GM23248 (cell line): ENCODE measurements around the gene FIBIN. TPM values are rescaled to one million over a fixed set of nuclear protein-coding genes. Genes with fewer than 3 reads are reported as not detected.
A peak's percentile ranks its signal among the peaks of the same experiment; 100 is the strongest.

ENCODE experiments used
- DNase-seq: peaks from one replicate; pipeline ENCODE4 v3.0.0-alpha.2; 2015
- H2AFZ ChIP-seq: fragments of 200-600 bp; sonication (generic); 2 replicates; pipeline ENCODE4 v1.6.1; 2016; ENCODE audit warnings: antibody characterized with exemption
- H3F3A ChIP-seq: fragments of 200-600 bp; sonication (generic); 2 replicates; pipeline ENCODE4 v1.6.1; 2016; ENCODE audit warnings: mild to moderate bottlenecking, antibody characterized with exemption, mixed run types; ENCODE audit not compliant: insufficient read depth
- H3K27ac ChIP-seq: fragments of 200-600 bp; sonication (generic); 2 replicates; pipeline ENCODE4 v1.5.1; 2016; ENCODE audit warnings: mild to moderate bottlenecking
- H3K27me3 ChIP-seq: fragments of 200-600 bp; sonication (generic); replicated peaks from 2 replicates; pipeline ENCODE4 v1.6.1; 2016; ENCODE audit warnings: mild to moderate bottlenecking; ENCODE audit not compliant: insufficient read depth
- H3K36me3 ChIP-seq: fragments of 200-600 bp; sonication (generic); 2 replicates; pipeline ENCODE4 v1.6.1; 2016; ENCODE audit warnings: low read depth, mild to moderate bottlenecking
- H3K4me1 ChIP-seq: fragments of 200-600 bp; sonication (generic); 2 replicates; pipeline ENCODE4 v1.6.1; 2016; ENCODE audit warnings: mild to moderate bottlenecking; ENCODE audit not compliant: insufficient read depth
- H3K4me2 ChIP-seq: fragments of 200-600 bp; sonication (generic); one replicate; pipeline ENCODE4 v1.6.1; 2016; ENCODE audit warnings: mild to moderate bottlenecking; ENCODE audit not compliant: unreplicated experiment
- H3K4me3 ChIP-seq: fragments of 200-600 bp; sonication (generic); 2 replicates; pipeline ENCODE4 v1.5.1; 2016; ENCODE audit warnings: mild to moderate bottlenecking
- H3K79me2 ChIP-seq: fragments of 200-600 bp; sonication (generic); 2 replicates; pipeline ENCODE4 v1.6.1; 2016; ENCODE audit warnings: mild to moderate bottlenecking; ENCODE audit not compliant: insufficient read depth
- H3K9ac ChIP-seq: fragments of 200-600 bp; sonication (generic); 2 replicates; pipeline ENCODE4 v1.6.1; 2016; ENCODE audit warnings: mild to moderate bottlenecking
- H3K9me2 ChIP-seq: fragments of 200-600 bp; sonication (generic); 2 replicates; pipeline ENCODE4 v1.6.1; 2016; ENCODE audit warnings: mixed run types, mild to moderate bottlenecking, moderate library complexity; ENCODE audit not compliant: insufficient read depth
- H3K9me3 ChIP-seq: fragments of 200-600 bp; sonication (generic); one replicate; pipeline ENCODE4 v1.6.1; 2017; ENCODE audit warnings: low read depth
- H4K20me1 ChIP-seq: fragments of 200-600 bp; sonication (generic); 2 replicates; pipeline ENCODE4 v1.6.0; 2016; ENCODE audit not compliant: insufficient read depth
- EZH2 ChIP-seq: fragments of 200-600 bp; sonication (generic); IDR thresholded peaks from 2 replicates; pipeline ENCODE4 v1.6.1; 2018; ENCODE audit warnings: antibody characterized with exemption, mild to moderate bottlenecking; ENCODE audit not compliant: insufficient read depth, poor library complexity, severe bottlenecking
- EZH2phosphoT487 ChIP-seq: fragments of 200-600 bp; sonication (generic); IDR thresholded peaks from 2 replicates; pipeline ENCODE4 v1.6.1; 2018; ENCODE audit warnings: antibody characterized with exemption, moderate library complexity, mild to moderate bottlenecking, low read depth; ENCODE audit not compliant: insufficient read depth
- WGBS, 2 experiments: methylation state at CpG; one replicate each; pipeline ENCODE4 v1.1.6; 2015 to 2017; ENCODE audit warnings: low lambda C conversion rate in 2 of 2, low coverage in 1 of 2; ENCODE audit errors: missing lambda C conversion rate in 2 of 2; 5-methylcytosine and 5-hydroxymethylcytosine counted together
- in situ Hi-C: fragments of 300-500 bp; cut with MboI; formaldehyde crosslinking; loops from 2 replicates; pipeline ENCODE4 v1.15.0; 2020
- polyA plus RNA-seq: library from polyadenylated mRNA; unstranded; fragments of >200 nt; fragmentation: Nextera tagmentation; extraction: Ambion mirVana; gene quantifications from 2 replicates; pipeline ENCODE4 v1.2.1, GENCODE V29; 2016
- total RNA-seq: library from RNA; depleted of rRNA; stranded (reverse); fragments of >200 nt; shearing (Covaris generic); gene quantifications from 2 replicates; pipeline ENCODE4 v1.2.3, GENCODE V29; 2014

FIBIN gene
- total and polyA plus RNA-seq, 2 experiments from 2014 or later = 45.3 to 45.8 TPM

DNA sequence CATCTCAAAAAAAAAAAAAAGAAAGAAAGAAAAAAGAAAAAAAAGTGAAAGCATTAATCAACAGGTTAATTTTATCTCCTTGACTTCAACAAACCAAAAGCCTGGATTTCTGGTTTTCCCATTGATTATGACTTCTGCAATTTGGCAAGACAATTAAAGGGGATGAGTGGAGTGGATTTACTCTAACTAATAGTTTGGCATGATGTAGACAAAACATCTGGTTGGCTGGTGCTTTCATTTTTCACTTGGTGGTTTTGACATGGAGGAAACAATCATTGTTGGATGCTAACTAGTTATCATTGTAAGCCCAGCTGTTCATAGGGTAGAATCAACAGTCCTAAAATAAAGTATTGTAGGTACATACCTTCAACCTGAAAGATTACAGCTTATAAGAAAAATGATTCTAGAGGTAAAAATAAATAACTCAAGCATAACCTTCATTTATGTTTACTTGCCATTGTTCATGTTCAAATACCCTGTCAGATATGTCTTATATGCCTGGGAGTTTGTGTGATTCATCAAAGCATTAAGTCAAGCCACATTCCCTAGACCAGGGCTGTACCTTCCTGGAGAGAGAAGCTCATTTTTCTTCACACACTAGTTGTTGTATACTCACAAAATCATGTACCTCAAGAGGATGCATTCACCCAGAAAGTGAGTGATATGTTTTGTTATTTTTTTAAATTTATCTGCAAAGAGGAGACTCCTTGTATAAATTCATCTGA lies 15.1 kb downstream of the FIBIN start:
- no peak for DNase-seq
- Histone ChIP-seq H3K36me3 (no peaks in the 10 kb centered on the region), H4K20me1 (no peaks in the 10 kb centered on the region), H3K4me2 (no peak overlapping the region), H3K79me2 (no peaks in the 10 kb centered on the region), H3K9me3 (no peaks in the 10 kb centered on the region), H3K27me3 (no peaks in the 10 kb centered on the region), H3K4me3 (no peak overlapping the region), H3K9me2 (no peaks in the 10 kb centered on the region), H2AFZ (no peak overlapping the region), H3K4me1 (peaks cover 5% of the 10 kb centered on the region; the same call in 1 of the 2 replicates), H3F3A (0 out of 2 replicates have a peak, but pooled peaks cover under 1% of the 10 kb centered on the region), H3K27ac (no peak overlapping the region), H3K9ac (no peak overlapping the region)
- no peak for TF ChIP-seq EZH2phosphoT487
- TF ChIP-seq EZH2 = no peak
- in situ Hi-C loops = no loop called here

DNA sequence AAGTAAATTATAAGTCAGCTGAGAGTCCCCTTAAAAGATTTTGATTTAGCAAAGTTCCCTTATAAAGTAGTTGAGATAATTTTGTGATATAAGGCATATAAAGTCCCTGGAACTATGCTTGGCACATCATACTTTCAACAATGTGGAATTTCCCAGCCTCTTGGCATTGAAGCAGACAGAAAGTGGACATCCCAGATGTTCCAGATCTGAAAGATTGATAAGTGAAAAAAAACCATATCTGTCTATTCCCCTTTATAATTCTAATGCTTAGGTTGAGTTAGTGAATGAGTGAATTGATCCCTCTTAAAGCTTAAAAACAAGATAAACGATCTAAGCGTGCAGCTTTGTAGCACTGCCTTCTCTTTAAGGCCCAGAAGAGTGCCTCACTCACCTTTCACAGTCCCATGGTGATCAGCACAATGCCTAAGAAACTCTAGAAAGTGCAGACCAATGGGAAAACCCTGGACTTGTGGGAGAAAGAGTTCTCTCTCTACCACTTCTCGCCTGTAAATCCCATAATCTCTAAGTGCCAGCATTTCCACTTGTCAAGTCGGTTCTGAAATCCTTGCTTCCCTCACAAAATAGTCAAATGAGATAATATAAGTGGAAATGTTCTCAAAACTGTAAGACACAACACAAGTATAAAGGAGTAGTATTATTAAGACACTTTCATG lies 17.8 kb downstream of the FIBIN start:
- Histone ChIP-seq H3K27me3 (no peaks in the 10 kb centered on the region), H3K9me2 (no peaks in the 10 kb centered on the region), H3K27ac (no peak overlapping the region), H3K4me3 (no peak overlapping the region), H3K36me3 (no peaks in the 10 kb centered on the region), H3K4me1 (peaks cover 5% of the 10 kb centered on the region; the same call in 1 of the 2 replicates), H3K4me2 (no peak overlapping the region), H4K20me1 (no peaks in the 10 kb centered on the region), H3F3A (peaks cover 5% of the 10 kb centered on the region; the same call in 1 of the 2 replicates), H2AFZ (no peak overlapping the region), H3K79me2 (no peaks in the 10 kb centered on the region), H3K9ac (no peak overlapping the region), H3K9me3 (no peaks in the 10 kb centered on the region)
- no peak for DNase-seq
- no peak for TF ChIP-seq EZH2phosphoT487
- TF ChIP-seq EZH2 = no peak
- in situ Hi-C loops = no loop called here
- WGBS, 2 experiments = 84 to 91% methylated on average over 4 of the region's 4 CpGs

DNA sequence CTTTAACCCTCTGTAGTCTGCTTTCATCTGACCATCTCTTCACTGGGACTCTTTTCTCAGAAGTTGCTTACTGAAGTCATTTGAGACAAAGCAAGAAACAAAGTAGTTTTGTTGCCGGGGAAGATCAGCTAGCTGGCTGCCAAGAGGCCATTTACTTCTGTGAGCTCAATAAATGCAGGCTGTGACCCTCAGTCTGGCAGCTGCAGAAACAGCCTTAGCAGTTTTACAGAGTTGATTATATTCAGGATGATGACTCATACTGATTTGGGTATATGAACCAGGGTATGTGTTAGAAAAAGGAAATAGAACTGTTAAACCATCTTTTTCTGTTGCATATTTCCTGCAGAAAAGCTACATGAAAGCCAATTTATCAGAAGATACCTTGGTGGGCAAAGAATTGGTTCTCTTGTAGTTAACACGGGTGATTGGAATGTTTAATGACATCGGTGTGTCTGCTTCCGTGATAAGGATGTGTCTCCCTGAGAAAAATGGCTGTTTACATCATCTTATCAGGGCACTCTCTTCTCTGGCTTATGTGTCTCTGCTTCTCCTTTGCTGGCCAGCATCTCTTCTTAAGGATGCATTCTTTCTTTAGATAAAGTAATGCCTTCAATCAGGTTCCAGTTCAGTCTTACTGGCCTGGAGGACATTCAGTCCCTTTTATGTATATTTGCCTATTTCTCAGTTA lies 18.5 kb downstream of the FIBIN start:
- no peaks in the 10 kb centered on the region for H3K27me3 ChIP-seq
- no peaks in the 10 kb centered on the region for H3K36me3 ChIP-seq
- H3F3A ChIP-seq = peaks cover 5% of the 10 kb centered on the region; the same call in 1 of the 2 replicates
- H3K27ac ChIP-seq = no peak overlapping the region
- H3K9me3 ChIP-seq = no peaks in the 10 kb centered on the region
- no peaks in the 10 kb centered on the region for H3K79me2 ChIP-seq
- no peak overlapping the region for H3K4me3 ChIP-seq
- peaks cover 5% of the 10 kb centered on the region; the same call in 1 of the 2 replicates for H3K4me1 ChIP-seq
- H3K9ac ChIP-seq = no peak overlapping the region
- no peak for TF ChIP-seq EZH2phosphoT487
- TF ChIP-seq EZH2 = no peak
- WGBS, 2 experiments = 70 to 71% methylated on average over 4 of the region's 4 CpGs
- no peaks in the 10 kb centered on the region for H3K9me2 ChIP-seq
- H3K4me2 ChIP-seq = no peak overlapping the region
- in situ Hi-C loops = no loop called here
- H2AFZ ChIP-seq = no peak overlapping the region
- DNase-seq = peak; percentile 45
- no peaks in the 10 kb centered on the region for H4K20me1 ChIP-seq

DNA sequence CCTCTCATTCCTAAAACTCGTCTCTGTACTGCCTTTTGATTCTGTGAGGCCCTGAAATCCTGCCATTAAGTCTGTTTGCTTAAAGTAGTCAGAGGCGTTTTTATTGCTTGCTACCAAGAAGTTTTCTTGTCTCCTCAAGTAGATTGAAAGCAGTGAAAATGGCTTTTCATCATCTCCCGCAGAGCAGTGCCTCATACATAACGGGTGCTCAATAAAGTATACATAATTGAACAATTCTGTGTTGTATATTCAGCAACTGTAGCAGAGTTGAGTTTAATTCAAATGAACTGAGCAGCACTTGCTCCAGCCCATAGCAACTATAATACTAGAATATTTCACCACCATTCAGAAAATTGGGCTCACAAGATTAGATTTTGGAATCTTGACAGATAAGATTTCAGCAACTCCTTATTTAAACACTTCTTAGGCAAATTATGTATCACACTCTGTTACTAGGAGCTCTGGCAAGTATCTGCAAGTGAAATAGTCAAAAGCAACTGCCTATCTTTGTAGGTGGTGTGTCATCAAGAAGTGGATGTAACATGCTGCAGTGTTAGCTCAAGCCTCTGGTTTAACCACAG lies 20.0 kb downstream of the FIBIN start:
- Histone ChIP-seq H3K4me3 (no peak overlapping the region), H4K20me1 (no peaks in the 10 kb centered on the region), H3K27me3 (no peaks in the 10 kb centered on the region), H3K9me2 (no peaks in the 10 kb centered on the region), H3K4me2 (no peak overlapping the region), H3K36me3 (no peaks in the 10 kb centered on the region), H3K4me1 (peaks cover 5% of the 10 kb centered on the region; the same call in 1 of the 2 replicates), H2AFZ (no peak overlapping the region), H3K9me3 (no peaks in the 10 kb centered on the region), H3K27ac (peak overlapping the region; percentile 21; the same call in 1 of the 2 replicates), H3K9ac (no peak overlapping the region), H3K79me2 (no peaks in the 10 kb centered on the region), H3F3A (peaks cover 5% of the 10 kb centered on the region; the same call in 1 of the 2 replicates)
- DNase-seq = peak; percentile 38
- TF ChIP-seq EZH2phosphoT487 (no peak), EZH2 (no peak)
- 20 to 25% methylated on average over 4 of the region's 4 CpGs for WGBS, 2 experiments
- in situ Hi-C loops = no loop called here
